H1 (cell line): Measurements from ENCODE around the gene ABCD4. TPM values are rescaled to one million over a fixed set of nuclear protein-coding genes. Genes with fewer than 3 reads are reported as not detected.

Experiments
- YY1 ChIP-seq: IDR thresholded peaks from 2 replicates; pipeline ENCODE4 v1.6.1; 2011; ENCODE audit warnings: low read depth, mild to moderate bottlenecking, low read length
- polyA plus RNA-seq, 7 experiments: library from polyadenylated mRNA; depleted of rRNA in 3 of 7; stranded (reverse) in 5 of 7; unstranded in 2 of 7; fragments of >200 nt in 5 of 7; fragments of 200-250 nt in 2 of 7; gene quantifications; 1 replicate in 5 of 7; 2 replicates in 1 of 7; 4 replicates in 1 of 7; pipeline versions ENCODE4 v1.2.1 to v1.2.3, GENCODE V29; 2011 to 2013; ENCODE audit warnings: missing spikeins in 2 of 7, mixed read lengths in 2 of 7
- total RNA-seq: library from RNA; stranded (reverse); fragmentation: NEBNext Ultra II Directional; extraction: Animal tissue kit (Norgen Biotek cat#: 25700); gene quantifications from 2 replicates; pipeline ENCODE4 v1.2.1, GENCODE V29; 2021

Gene ABCD4
- total and polyA plus RNA-seq, 2 of the 8 experiments (the other 6 are each of a cell fraction or from before 2014, with no cell fraction given): 47.9 to 97.7 TPM

- TF ChIP-seq YY1: no peak
Measured at GRCh38 chr14:74301594-74302151, 1.1 kb downstream of the ABCD4 start (continued).
